ENCODE results near the gene CEMP1. TPM values are rescaled to one million over a fixed set of nuclear protein-coding genes. Genes with fewer than 3 reads are reported as not detected.

The CEMP1 gene
- total RNA-seq, 1 donor from 2014 or later = 1.4 TPM

- DNase-seq (peak; percentile 89), ATAC-seq (peak; percentile 83 to 91)
- no peaks in the 10 kb centered on the region for H3K9me3 ChIP-seq
- intact Hi-C loops (cut with DNase I) = no loop called here
- peak; percentile 99 for TF ChIP-seq CTCF (IDR thresholded peaks at IDR 0.05)
- H3K36me3 ChIP-seq = peaks cover 32% of the 10 kb centered on the region
- H3K4me3 ChIP-seq = peak overlapping the region; percentile 37
- peaks cover 63% of the 10 kb centered on the region for H3K4me1 ChIP-seq
- no peaks in the 10 kb centered on the region for H3K27me3 ChIP-seq (ENCODE audit: low read depth)
- no peak overlapping the region for H3K27ac ChIP-seq
Observed at GRCh38 chr16:2500918-2501750, 30.1 kb downstream of the CEMP1 start.

DNA sequence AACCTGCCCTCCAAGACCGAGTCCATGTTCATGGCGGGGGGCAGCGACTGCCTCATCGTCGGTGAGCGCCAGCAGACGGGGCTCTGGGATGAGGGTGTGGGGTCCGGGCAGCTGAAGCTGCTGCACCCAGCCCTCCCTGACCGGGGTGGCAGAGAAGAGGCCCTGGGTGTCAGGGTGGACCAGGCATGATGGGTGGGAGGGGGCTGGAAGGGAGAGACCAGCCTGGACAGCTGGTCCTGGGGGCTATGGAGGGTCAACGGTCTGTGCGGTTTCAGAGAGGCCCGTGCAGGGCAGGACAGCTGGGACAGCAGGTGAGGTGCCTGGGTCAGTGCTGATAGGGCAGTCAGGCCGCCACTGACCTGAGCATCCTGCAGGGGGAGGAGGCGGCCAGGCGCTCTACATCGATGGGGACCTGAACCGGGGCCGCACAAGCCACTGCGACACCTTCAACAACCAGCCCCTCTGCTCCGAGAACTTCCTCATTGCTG, 30.7 kb downstream of the CEMP1 start:
- TF ChIP-seq CTCF (IDR thresholded peaks at IDR 0.05) = no peak
- intact Hi-C loops (cut with DNase I) = no loop called here
- Histone ChIP-seq H3K4me1 (peaks cover 66% of the 10 kb centered on the region), H3K27ac (no peak overlapping the region), H3K36me3 (peaks cover 34% of the 10 kb centered on the region), H3K9me3 (no peaks in the 10 kb centered on the region), H3K4me3 (no peak overlapping the region), H3K27me3 (ENCODE audit: low read depth) (no peaks in the 10 kb centered on the region)
- ATAC-seq (no peak), DNase-seq (no peak)

- H3K4me1 ChIP-seq = peaks cover 70% of the 10 kb centered on the region
- TF ChIP-seq CTCF (IDR thresholded peaks at IDR 0.05) = no peak
- intact Hi-C loops (cut with DNase I) = no loop called here
- H3K4me3 ChIP-seq = no peak overlapping the region
- H3K9me3 ChIP-seq = no peaks in the 10 kb centered on the region
- DNase-seq = no peak
- no peaks in the 10 kb centered on the region for H3K27me3 ChIP-seq (ENCODE audit: low read depth)
- ATAC-seq = no peak
- peaks cover 34% of the 10 kb centered on the region for H3K36me3 ChIP-seq
- H3K27ac ChIP-seq = no peak overlapping the region
Observed at GRCh38 chr16:2499890-2500429, 31.2 kb downstream of the CEMP1 start.

GRCh38 chr16:2499454-2499853, 31.8 kb downstream of the CEMP1 start:
- no peak for DNase-seq
- H3K4me1 ChIP-seq = peaks cover 70% of the 10 kb centered on the region
- no peak for TF ChIP-seq CTCF (IDR thresholded peaks at IDR 0.05)
- no peaks in the 10 kb centered on the region for H3K27me3 ChIP-seq (ENCODE audit: low read depth)
- no peak overlapping the region for H3K4me3 ChIP-seq
- peak overlapping the region; percentile 32 for H3K27ac ChIP-seq
- ATAC-seq = no peak
- H3K36me3 ChIP-seq = peaks cover 34% of the 10 kb centered on the region
- intact Hi-C loops (cut with DNase I) = no loop called here
- H3K9me3 ChIP-seq = no peaks in the 10 kb centered on the region

DNA sequence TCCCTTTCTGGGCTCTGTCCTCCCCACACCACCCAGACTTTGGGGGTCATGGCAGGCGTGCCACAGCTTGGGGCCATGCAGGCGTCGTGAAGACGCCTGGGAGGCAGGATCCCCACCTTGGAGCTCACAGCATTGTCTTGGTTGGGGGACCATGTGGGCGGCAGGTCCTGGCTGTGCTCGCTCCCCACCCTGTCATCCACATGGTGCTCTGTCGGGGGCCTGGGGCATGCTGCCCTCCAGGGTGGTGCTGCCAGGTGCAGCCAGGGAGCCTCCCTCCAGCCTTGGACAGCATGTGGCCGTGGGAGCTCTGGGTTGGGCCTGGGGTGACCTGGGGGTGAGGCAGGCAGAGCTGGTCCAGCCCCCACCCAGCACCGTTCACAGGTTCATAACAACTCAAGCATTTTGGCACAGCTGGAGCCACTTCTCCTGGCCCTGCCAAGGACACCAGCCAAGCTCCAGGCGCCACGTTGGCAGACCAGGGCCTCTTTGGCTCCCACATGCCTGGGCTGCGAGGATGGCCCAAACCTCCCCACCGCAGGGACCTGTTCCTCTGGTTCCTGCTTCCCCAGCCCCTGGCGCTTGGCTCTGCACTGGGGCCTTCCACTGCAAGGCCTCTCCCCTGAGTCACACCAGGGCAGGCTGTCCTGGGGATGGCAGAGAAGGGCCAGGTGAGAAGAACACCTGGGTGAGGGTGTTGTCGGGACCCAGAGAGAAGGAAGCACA, 32.5 kb downstream of the CEMP1 start:
- H3K9me3 ChIP-seq = no peaks in the 10 kb centered on the region
- intact Hi-C loops (cut with DNase I) = no loop called here
- peak overlapping the region; percentile 32 for H3K27ac ChIP-seq
- H3K4me1 ChIP-seq = peaks cover 70% of the 10 kb centered on the region
- no peak overlapping the region for H3K4me3 ChIP-seq
- TF ChIP-seq CTCF (IDR thresholded peaks at IDR 0.05) = no peak
- H3K27me3 ChIP-seq (ENCODE audit: low read depth) = no peaks in the 10 kb centered on the region
- peak; percentile 85 for DNase-seq
- ATAC-seq = peak; percentile 40 to 50
- peaks cover 34% of the 10 kb centered on the region for H3K36me3 ChIP-seq
